Endothelial cell of umbilical vein (primary cell): ENCODE measurements around the gene CPNE8.

Experiments used
- CTCF ChIP-seq, 2 donors: IDR thresholded peaks; 1 replicate in 1 of 2; 2 replicates in 1 of 2; pipeline ENCODE4 v1.5.1; 2011; ENCODE audit warnings: low read length in 2 of 2, mild to moderate bottlenecking in 2 of 2, moderate library complexity in 2 of 2, control low read depth in 1 of 2, inconsistent platforms in 1 of 2, low read depth in 1 of 2; ENCODE audit not compliant: insufficient read depth in 1 of 2; ENCODE audit errors: extremely low read depth in 1 of 2
- EZH2 ChIP-seq: IDR thresholded peaks from 2 replicates; pipeline ENCODE4 v1.6.1; 2012; ENCODE audit warnings: borderline replicate concordance, low read depth, mild to moderate bottlenecking, moderate library complexity, low read length, inconsistent platforms; ENCODE audit not compliant: severe bottlenecking
- FOS ChIP-seq: IDR thresholded peaks from 2 replicates; pipeline ENCODE4 v1.6.1; 2011; ENCODE audit warnings: mild to moderate bottlenecking, low read length, moderate library complexity, borderline replicate concordance; ENCODE audit not compliant: insufficient read depth
- GATA2 ChIP-seq: IDR thresholded peaks from 2 replicates; pipeline ENCODE4 v1.7.0; 2011; ENCODE audit warnings: low read depth, mild to moderate bottlenecking, moderate library complexity, mixed read lengths, low read length; ENCODE audit not compliant: insufficient read length, insufficient read depth
- JUN ChIP-seq: IDR thresholded peaks from 2 replicates; pipeline ENCODE4 v1.6.1; 2011; ENCODE audit warnings: borderline replicate concordance, low read depth; ENCODE audit not compliant: insufficient read length, insufficient read depth
- MAX ChIP-seq: IDR thresholded peaks from 2 replicates; pipeline ENCODE4 v1.6.1; 2011; ENCODE audit not compliant: insufficient read depth, insufficient read length
- MYC ChIP-seq: IDR thresholded peaks from one replicate; pipeline ENCODE4 v1.6.1; 2011; ENCODE audit warnings: mild to moderate bottlenecking, low read depth, low read length
- POLR2A ChIP-seq: IDR thresholded peaks from 2 replicates; pipeline ENCODE4 v1.6.1; 2012; ENCODE audit warnings: low read depth, mild to moderate bottlenecking, control low read depth, low read length
- POLR2AphosphoS5 ChIP-seq: IDR thresholded peaks from 2 replicates; pipeline ENCODE4 v1.6.1; 2012; ENCODE audit warnings: low read depth, mild to moderate bottlenecking, control low read depth, low read length, moderate library complexity; ENCODE audit not compliant: insufficient read depth

GRCh38 chr12:38872156-38872555 is 33.2 kb downstream of the CPNE8 start:
- TF ChIP-seq POLR2A (no peak), CTCF (IDR thresholded peaks at IDR 0.05; ENCODE audit: extremely low read depth in 1 of 2, insufficient read depth in 1 of 2, low read depth in 1 of 2, low read length in 2 of 2) (no peak), EZH2 (no peak), POLR2AphosphoS5 (no peak), MAX (no peak), MYC (no peak), FOS (no peak), JUN (no peak), GATA2 (no peak)
